ENCODE data around the gene MLH3. TPM values are rescaled to one million over a fixed set of nuclear protein-coding genes. Genes with fewer than 3 reads are reported as not detected.

Gene MLH3
- polyA plus RNA-seq, 1 donor from 2014 or later: 17.3 TPM

- Histone ChIP-seq H4K20me1 (ENCODE audit: insufficient read depth) (no peaks in the 10 kb centered on the region), H3K4me3 (ENCODE audit: low read length) (no peak overlapping the region), H3K36me3 (ENCODE audit: insufficient read depth, low read length) (no peaks in the 10 kb centered on the region), H3K4me2 (ENCODE audit: low read length) (no peak overlapping the region), H3K9me2 (ENCODE audit: insufficient read depth, low read length) (no peaks in the 10 kb centered on the region), H3K27ac (ENCODE audit: low read length) (no peak overlapping the region), H3K27me3 (ENCODE audit: insufficient read depth, low read depth, low read length) (no peaks in the 10 kb centered on the region), H3F3A (ENCODE audit: insufficient read depth, low read length, poor library complexity, severe bottlenecking) (no peaks in the 10 kb centered on the region), H2AFZ (ENCODE audit: low read depth, low read length) (no peak overlapping the region), H3K79me2 (replicated peaks; ENCODE audit: insufficient read depth, low read length) (no peaks in the 10 kb centered on the region), H3K9me3 (ENCODE audit: low read length) (no peaks in the 10 kb centered on the region), H3K9ac (ENCODE audit: low read length) (no peak overlapping the region)
- TF ChIP-seq TAF1 (IDR thresholded peaks at IDR 0.05; ENCODE audit: low read depth) (no peak), MXI1 (conservative IDR thresholded peaks at IDR 0.05; ENCODE audit: poor library complexity, severe bottlenecking) (no peak), EZH2 (IDR thresholded peaks at IDR 0.05; ENCODE audit: borderline replicate concordance, insufficient read depth, low read length, poor library complexity, severe bottlenecking) (no peak), CTCF (IDR thresholded peaks at IDR 0.05; ENCODE audit: poor library complexity, severe bottlenecking) (no peak), RAD21 (conservative IDR thresholded peaks at IDR 0.05) (no peak), SMC3 (conservative IDR thresholded peaks at IDR 0.05; ENCODE audit: poor library complexity) (no peak)
- TF ChIP-seq, protein P1, sequence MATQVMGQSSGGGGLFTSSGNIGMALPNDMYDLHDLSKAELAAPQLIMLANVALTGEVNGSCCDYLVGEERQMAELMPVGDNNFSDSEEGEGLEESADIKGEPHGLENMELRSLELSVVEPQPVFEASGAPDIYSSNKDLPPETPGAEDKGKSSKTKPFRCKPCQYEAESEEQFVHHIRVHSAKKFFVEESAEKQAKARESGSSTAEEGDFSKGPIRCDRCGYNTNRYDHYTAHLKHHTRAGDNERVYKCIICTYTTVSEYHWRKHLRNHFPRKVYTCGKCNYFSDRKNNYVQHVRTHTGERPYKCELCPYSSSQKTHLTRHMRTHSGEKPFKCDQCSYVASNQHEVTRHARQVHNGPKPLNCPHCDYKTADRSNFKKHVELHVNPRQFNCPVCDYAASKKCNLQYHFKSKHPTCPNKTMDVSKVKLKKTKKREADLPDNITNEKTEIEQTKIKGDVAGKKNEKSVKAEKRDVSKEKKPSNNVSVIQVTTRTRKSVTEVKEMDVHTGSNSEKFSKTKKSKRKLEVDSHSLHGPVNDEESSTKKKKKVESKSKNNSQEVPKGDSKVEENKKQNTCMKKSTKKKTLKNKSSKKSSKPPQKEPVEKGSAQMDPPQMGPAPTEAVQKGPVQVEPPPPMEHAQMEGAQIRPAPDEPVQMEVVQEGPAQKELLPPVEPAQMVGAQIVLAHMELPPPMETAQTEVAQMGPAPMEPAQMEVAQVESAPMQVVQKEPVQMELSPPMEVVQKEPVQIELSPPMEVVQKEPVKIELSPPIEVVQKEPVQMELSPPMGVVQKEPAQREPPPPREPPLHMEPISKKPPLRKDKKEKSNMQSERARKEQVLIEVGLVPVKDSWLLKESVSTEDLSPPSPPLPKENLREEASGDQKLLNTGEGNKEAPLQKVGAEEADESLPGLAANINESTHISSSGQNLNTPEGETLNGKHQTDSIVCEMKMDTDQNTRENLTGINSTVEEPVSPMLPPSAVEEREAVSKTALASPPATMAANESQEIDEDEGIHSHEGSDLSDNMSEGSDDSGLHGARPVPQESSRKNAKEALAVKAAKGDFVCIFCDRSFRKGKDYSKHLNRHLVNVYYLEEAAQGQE (IDR thresholded peaks at IDR 0.05; ENCODE audit: borderline replicate concordance): no peak
Measured at GRCh38 chr14:74988993-74989392, 62.3 kb downstream of the MLH3 start.

GRCh38 chr14:74988131-74988530 lies 63.1 kb downstream of the MLH3 start:
- TF ChIP-seq POLR2AphosphoS5 (IDR thresholded peaks at IDR 0.05) (no peak), EP300 (conservative IDR thresholded peaks at IDR 0.05; ENCODE audit: poor library complexity, severe bottlenecking) (no peak), TAF1 (IDR thresholded peaks at IDR 0.05; ENCODE audit: low read depth) (no peak), SMC3 (conservative IDR thresholded peaks at IDR 0.05; ENCODE audit: poor library complexity) (no peak), EZH2 (IDR thresholded peaks at IDR 0.05; ENCODE audit: borderline replicate concordance, insufficient read depth, low read length, poor library complexity, severe bottlenecking) (no peak), RAD21 (conservative IDR thresholded peaks at IDR 0.05) (no peak), MXI1 (conservative IDR thresholded peaks at IDR 0.05; ENCODE audit: poor library complexity, severe bottlenecking) (no peak), CTCF (IDR thresholded peaks at IDR 0.05; ENCODE audit: poor library complexity, severe bottlenecking) (no peak)
- TF ChIP-seq, protein P1 (IDR thresholded peaks at IDR 0.05; ENCODE audit: borderline replicate concordance): no peak

More at GRCh38 chr14:74988131-74988530, 63.1 kb downstream of the MLH3 start:
- Histone ChIP-seq H3K79me2 (replicated peaks; ENCODE audit: insufficient read depth, low read length) (no peaks in the 10 kb centered on the region), H3K4me3 (ENCODE audit: low read length) (no peak overlapping the region), H2AFZ (ENCODE audit: low read depth, low read length) (no peak overlapping the region), H3K27me3 (ENCODE audit: insufficient read depth, low read depth, low read length) (no peaks in the 10 kb centered on the region), H3K27ac (ENCODE audit: low read length) (no peak overlapping the region), H3K9me2 (ENCODE audit: insufficient read depth, low read length) (no peaks in the 10 kb centered on the region), H3F3A (ENCODE audit: insufficient read depth, low read length, poor library complexity, severe bottlenecking) (no peaks in the 10 kb centered on the region), H3K9ac (ENCODE audit: low read length) (no peak overlapping the region), H3K4me2 (ENCODE audit: low read length) (no peak overlapping the region), H3K9me3 (ENCODE audit: low read length) (no peaks in the 10 kb centered on the region), H3K36me3 (ENCODE audit: insufficient read depth, low read length) (no peaks in the 10 kb centered on the region), H4K20me1 (ENCODE audit: insufficient read depth) (no peaks in the 10 kb centered on the region)

Measured in neural cell (in vitro differentiated cells).